Testis (tissue), 3 donors: Measurements from ENCODE around the gene SLC25A45. TPM values are rescaled to one million over a fixed set of nuclear protein-coding genes. Genes with fewer than 3 reads are reported as not detected.
A peak's percentile ranks its signal among the peaks of the same experiment; 100 is the strongest.

Experiments
- DNase-seq: peaks from one replicate; pipeline ENCODE4 v3.0.0-alpha.2; 2019
- H3K27ac ChIP-seq, 2 donors: fragments of 200-600 bp; sonication (generic); one replicate each; pipeline ENCODE4 v1.5.1; 2019
- H3K27me3 ChIP-seq: fragments of 200-600 bp; sonication (generic); one replicate; pipeline ENCODE4 v1.5.1; 2019
- H3K36me3 ChIP-seq: fragments of 200-600 bp; sonication (generic); one replicate; pipeline ENCODE4 v1.5.1; 2017; ENCODE audit warnings: low read depth; ENCODE audit errors: missing control alignments
- H3K4me1 ChIP-seq: fragments of 200-600 bp; sonication (generic); one replicate; pipeline ENCODE4 v1.5.1; 2019
- H3K4me3 ChIP-seq, 2 donors: fragments of 200-600 bp; sonication (generic); one replicate each; pipeline ENCODE4 v1.5.1; 2017 to 2019
- H3K9me3 ChIP-seq: fragments of 200-600 bp; sonication (generic); one replicate; pipeline ENCODE4 v1.5.1; 2017
- CTCF ChIP-seq, 3 experiments: fragments of 450-650 bp in 2 of 3; fragments of 200-600 bp in 1 of 3; sonication (generic) in 1 of 3; IDR thresholded peaks; one replicate each; pipeline ENCODE4 v1.5.1; 2016 to 2019; ENCODE audit warnings: antibody characterized with exemption in 3 of 3, mild to moderate bottlenecking in 2 of 3, moderate library complexity in 1 of 3
- POLR2A ChIP-seq: fragments of 450-650 bp; IDR thresholded peaks from one replicate; pipeline ENCODE4 v1.6.1; 2017; ENCODE audit warnings: antibody characterized with exemption, mild to moderate bottlenecking, moderate library complexity
- WGBS, 2 donors: methylation state at CpG; one replicate each; pipeline ENCODE4 v1.1.5; 2018; 5-methylcytosine and 5-hydroxymethylcytosine counted together
- intact Hi-C: fragments of 100-400 bp; cut with DNase I; formaldehyde crosslinking; loops from one replicate; pipeline ENCODE4 v1.15.1; 2023; ENCODE audit warnings: low total_unique reads
- polyA plus RNA-seq: library from polyadenylated mRNA; stranded (reverse); fragments of 350-450 nt; fragmentation: Illumina TruSeq; extraction: RNeasy Lipid Tissue Mini Kit (QIAGEN cat#74804); gene quantifications from one replicate; pipeline ENCODE4 v1.2.3, GENCODE V29; 2014; ENCODE audit warnings: low read depth, low replicate concordance; ENCODE audit not compliant: insufficient read depth
- total RNA-seq, 2 donors: library from RNA; depleted of rRNA; stranded (reverse); fragments of >200 nt; gene quantifications; one replicate each; pipeline ENCODE4 v1.2.3, GENCODE V29; 2016

SLC25A45 gene
- total and polyA plus RNA-seq, 3 donors from 2014 or later, result 8.0 to 10.6 (median 10.1) TPM

GRCh38 chr11:65390996-65391395 is 8.6 kb upstream of the SLC25A45 start:
- 0 to 61% methylated on average over 2 to 9 of the region's 9 CpGs for WGBS, 2 donors
- intact Hi-C loops, result no loop called here
- TF ChIP-seq CTCF (IDR thresholded peaks at IDR 0.05) (no peak), POLR2A (no peak)
- Histone ChIP-seq H3K36me3 (no peaks in the 10 kb centered on the region), H3K27me3 (no peaks in the 10 kb centered on the region), H3K27ac (peak overlapping the region; percentile 35 to 50), H3K4me3 (no peak overlapping the region), H3K4me1 (peaks cover 59% of the 10 kb centered on the region), H3K9me3 (no peaks in the 10 kb centered on the region)
- DNase-seq, result peak; percentile 52

- Histone ChIP-seq H3K4me3 (no peak overlapping the region), H3K36me3 (no peaks in the 10 kb centered on the region), H3K27me3 (no peaks in the 10 kb centered on the region), H3K9me3 (no peaks in the 10 kb centered on the region), H3K4me1 (peaks cover 59% of the 10 kb centered on the region), H3K27ac (peak overlapping the region; percentile 35 to 50)
- WGBS, 2 donors, result 53 to 64% methylated on average over 15 to 21 of the region's 21 CpGs
- TF ChIP-seq CTCF (IDR thresholded peaks at IDR 0.05) (no peak), POLR2A (no peak)
- intact Hi-C loops, result no loop called here
- DNase-seq, result peak; percentile 72
Observed at GRCh38 chr11:65390099-65390941, 7.9 kb upstream of the SLC25A45 start.

DNA sequence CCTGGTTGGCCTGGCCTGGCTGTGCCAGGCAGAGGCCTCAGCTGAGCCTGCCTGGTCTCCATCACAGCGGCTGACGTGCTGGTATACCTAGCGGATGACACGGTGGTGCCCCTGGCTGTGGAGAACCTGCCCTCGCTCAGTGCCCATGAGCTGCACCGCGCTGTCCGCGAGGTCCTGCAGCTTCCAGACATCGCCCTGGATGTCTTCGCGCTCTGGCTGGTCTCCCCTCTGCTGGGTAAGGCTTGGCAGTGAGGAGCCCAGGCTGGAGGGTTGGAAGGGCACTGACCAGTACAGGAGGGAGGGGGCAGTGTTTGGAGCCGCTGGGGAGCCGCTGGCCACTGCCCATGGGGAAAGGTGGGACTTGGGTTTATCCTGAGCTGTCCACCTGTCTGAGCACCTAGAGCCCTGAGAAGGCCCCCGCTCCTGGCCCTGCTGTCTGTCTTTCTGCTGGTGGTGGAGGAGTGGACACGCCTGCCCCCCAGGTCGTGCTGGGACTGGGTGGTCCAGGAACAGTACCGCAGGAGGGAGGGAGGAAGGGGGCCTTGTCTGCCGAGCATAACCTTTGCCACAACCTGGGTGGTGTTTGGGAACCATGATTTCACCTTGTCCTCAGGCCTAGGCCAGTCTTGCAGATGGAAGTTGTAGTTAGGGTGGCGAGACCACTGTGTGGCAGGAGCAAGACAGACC is 7.0 kb upstream of the SLC25A45 start:
- Histone ChIP-seq H3K36me3 (no peaks in the 10 kb centered on the region), H3K27me3 (no peaks in the 10 kb centered on the region), H3K9me3 (no peaks in the 10 kb centered on the region), H3K27ac (peak overlapping the region in 1 of 2 donors; percentile 35), H3K4me3 (no peak overlapping the region), H3K4me1 (peaks cover 59% of the 10 kb centered on the region)
- TF ChIP-seq POLR2A, result no peak
- no peak for TF ChIP-seq CTCF (IDR thresholded peaks at IDR 0.05)
- intact Hi-C loops, result no loop called here
- no peak for DNase-seq
- 73 to 81% methylated on average over 14 to 20 of the region's 20 CpGs for WGBS, 2 donors

- intact Hi-C loops, result no loop called here
- 93 to 98% methylated on average over 4 of the region's 4 CpGs for WGBS, 2 donors
- no peaks in the 10 kb centered on the region for H3K27me3 ChIP-seq
- TF ChIP-seq CTCF (IDR thresholded peaks at IDR 0.05) (no peak), POLR2A (no peak)
- no peak overlapping the region for H3K27ac ChIP-seq
- no peak for DNase-seq
- no peaks in the 10 kb centered on the region for H3K9me3 ChIP-seq
- H3K4me1 ChIP-seq, result peaks cover 59% of the 10 kb centered on the region
- no peaks in the 10 kb centered on the region for H3K36me3 ChIP-seq
- H3K4me3 ChIP-seq, result no peak overlapping the region
Observed at GRCh38 chr11:65388731-65389130, 6.3 kb upstream of the SLC25A45 start.
